Measurements from ENCODE around the gene BCHE.

The BCHE gene

DNA sequence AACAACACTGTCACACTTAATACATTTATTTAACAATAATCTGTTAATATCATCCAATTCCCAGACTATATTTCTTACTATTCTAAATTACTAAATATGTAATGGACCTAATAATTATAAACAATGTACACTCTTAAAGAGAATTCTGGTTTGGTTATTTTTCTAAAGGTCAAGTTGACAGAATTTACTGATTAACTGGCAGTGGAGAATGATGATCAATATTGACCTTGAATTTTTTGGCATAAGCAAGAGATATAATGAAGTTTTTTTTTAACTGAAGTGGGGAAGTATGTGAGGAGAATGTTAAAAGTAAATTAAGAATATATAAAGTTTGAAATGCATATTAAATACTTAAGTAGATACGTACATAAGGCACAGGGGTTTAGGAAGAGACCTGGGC, 33.8 kb downstream of the BCHE start:
- no peak overlapping the region for H3K4me3 ChIP-seq (ENCODE audit: low read depth, low read length)
- TF ChIP-seq, protein P1, sequence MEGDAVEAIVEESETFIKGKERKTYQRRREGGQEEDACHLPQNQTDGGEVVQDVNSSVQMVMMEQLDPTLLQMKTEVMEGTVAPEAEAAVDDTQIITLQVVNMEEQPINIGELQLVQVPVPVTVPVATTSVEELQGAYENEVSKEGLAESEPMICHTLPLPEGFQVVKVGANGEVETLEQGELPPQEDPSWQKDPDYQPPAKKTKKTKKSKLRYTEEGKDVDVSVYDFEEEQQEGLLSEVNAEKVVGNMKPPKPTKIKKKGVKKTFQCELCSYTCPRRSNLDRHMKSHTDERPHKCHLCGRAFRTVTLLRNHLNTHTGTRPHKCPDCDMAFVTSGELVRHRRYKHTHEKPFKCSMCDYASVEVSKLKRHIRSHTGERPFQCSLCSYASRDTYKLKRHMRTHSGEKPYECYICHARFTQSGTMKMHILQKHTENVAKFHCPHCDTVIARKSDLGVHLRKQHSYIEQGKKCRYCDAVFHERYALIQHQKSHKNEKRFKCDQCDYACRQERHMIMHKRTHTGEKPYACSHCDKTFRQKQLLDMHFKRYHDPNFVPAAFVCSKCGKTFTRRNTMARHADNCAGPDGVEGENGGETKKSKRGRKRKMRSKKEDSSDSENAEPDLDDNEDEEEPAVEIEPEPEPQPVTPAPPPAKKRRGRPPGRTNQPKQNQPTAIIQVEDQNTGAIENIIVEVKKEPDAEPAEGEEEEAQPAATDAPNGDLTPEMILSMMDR (IDR thresholded peaks at IDR 0.05; ENCODE audit: insufficient read depth, low read depth, low read length, missing control alignments) = no peak
- no peak for DNase-seq (ENCODE audit: low read depth)

DNA sequence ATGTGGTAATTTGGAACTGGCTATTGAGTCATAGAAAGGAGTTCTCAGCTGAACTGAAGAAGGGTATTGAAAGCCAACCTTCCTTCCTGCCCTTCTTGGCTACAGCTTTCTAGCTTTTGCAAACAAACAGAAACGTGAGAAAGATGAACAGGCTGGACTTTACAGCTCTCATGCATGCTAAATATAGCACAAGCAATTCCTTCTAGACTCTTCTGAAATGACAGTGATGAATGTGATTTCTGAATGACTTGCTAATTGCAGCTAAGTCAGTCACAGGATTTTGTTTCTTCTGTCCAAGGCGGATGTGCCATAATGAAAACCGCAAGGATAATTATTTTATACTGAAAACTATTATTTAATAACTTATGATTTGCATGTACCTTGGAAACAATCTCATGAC, 36.3 kb downstream of the BCHE start:
- DNase-seq (ENCODE audit: low read depth) = peak; percentile 55
- TF ChIP-seq, protein P1 (IDR thresholded peaks at IDR 0.05; ENCODE audit: insufficient read depth, low read depth, low read length, missing control alignments) = no peak
- no peak overlapping the region for H3K4me3 ChIP-seq (ENCODE audit: low read depth, low read length)

DNA sequence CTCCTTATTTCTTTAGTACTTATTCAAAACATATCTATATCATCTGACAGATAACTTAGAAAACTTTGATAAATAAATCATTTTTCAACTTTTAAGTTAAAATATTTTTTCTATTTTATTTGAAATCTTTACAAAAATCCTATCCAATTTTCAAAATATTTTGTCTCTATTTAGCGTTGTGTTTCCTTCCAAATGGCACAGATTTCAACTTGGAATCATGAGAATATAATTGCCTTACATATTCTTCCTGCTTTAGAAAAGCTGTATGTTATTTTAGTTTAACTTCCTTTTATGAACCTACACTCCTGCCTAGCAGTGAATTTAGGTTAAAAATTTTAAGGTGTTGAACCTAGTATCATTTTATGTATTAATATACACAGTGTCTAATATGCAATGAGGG, 38.2 kb downstream of the BCHE start:
- no peak for DNase-seq (ENCODE audit: low read depth)
- TF ChIP-seq, protein P1 (IDR thresholded peaks at IDR 0.05; ENCODE audit: insufficient read depth, low read depth, low read length, missing control alignments) = no peak
- H3K4me3 ChIP-seq (ENCODE audit: low read depth, low read length) = no peak overlapping the region

DNA sequence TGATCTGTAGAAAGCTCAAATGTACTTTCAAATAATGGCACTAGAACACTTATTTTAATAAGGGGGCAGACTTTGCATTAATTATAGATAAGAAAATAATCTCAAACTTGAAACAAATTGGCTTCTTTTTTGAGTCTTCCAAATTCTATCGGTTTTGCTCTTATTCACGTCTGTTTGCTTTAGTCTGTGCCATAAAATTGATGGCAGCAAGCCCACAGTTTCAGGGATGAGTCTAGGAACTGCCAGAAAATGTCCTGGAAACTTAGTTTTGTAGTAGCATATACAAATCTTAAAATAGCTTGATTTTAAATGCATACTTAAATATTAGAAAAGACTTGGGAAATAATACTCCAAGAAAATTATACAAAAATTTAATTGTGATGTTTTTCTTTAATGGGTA, 39.7 kb downstream of the BCHE start:
- H3K4me3 ChIP-seq (ENCODE audit: low read depth, low read length) = no peak overlapping the region
- TF ChIP-seq, protein P1 (IDR thresholded peaks at IDR 0.05; ENCODE audit: insufficient read depth, low read depth, low read length, missing control alignments) = no peak
- DNase-seq (ENCODE audit: low read depth) = no peak

DNA sequence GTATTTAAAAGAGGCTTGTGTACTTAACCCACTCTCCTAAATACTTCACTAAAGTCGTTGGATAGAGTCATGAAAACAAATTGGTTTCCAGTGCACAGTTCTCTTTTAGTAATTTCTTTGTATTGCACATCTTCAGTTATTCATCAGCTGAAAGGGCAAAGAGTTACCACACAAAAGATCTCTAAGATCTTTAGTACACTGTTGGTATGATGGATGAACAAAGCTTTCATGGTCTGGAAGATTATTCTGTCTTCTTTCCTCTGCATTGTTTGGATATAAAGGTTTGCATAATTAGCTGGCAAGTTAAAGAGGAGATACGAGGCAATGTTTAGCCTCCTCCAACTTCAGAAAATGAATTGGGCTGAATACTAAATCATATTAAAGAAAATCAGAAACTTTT, 40.5 kb downstream of the BCHE start:
- H3K4me3 ChIP-seq (ENCODE audit: low read depth, low read length) = no peak overlapping the region
- TF ChIP-seq, protein P1 (IDR thresholded peaks at IDR 0.05; ENCODE audit: insufficient read depth, low read depth, low read length, missing control alignments) = no peak
- DNase-seq (ENCODE audit: low read depth) = no peak

DNA sequence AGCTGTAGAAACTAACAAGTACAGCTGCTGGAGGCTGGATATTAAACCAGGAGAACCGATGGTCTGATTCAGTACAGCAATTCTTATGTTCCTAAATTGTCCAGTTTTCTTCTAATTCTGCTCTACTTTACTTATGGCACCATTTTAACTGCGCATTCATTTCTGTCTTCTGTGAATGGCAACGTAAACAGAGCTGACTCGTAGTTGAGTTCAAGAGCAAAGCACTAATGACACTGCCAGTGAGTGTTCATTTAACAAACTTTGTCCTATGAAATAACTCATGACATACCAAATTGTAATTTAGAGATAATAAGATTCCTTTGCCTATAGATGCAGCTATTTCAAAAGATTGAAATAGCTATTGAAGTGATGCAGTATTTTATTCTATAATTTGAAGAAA, 48.7 kb downstream of the BCHE start:
- DNase-seq (ENCODE audit: low read depth) = no peak
- TF ChIP-seq, protein P1 (IDR thresholded peaks at IDR 0.05; ENCODE audit: insufficient read depth, low read depth, low read length, missing control alignments) = no peak
- H3K4me3 ChIP-seq (ENCODE audit: low read depth, low read length) = no peak overlapping the region

DNA sequence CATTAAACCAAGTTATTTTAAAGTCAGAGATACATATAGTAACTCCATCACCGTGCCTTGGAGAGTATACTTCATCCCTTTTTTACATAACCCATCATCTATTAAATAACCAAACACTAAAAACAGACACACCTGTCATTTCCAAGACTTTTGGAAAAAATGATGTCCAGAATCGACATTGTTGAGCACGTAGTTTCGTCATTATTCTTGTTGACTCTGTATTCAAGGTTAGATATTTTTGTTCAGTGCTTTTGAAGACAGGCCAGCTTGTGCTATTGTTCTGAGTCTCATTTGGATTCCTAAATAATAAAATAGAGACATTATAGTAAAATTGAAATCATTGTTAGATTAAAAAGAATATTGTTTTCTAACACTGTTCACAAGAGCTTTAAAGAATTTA, 51.2 kb downstream of the BCHE start:
- DNase-seq (ENCODE audit: low read depth) = no peak
- no peak overlapping the region for H3K4me3 ChIP-seq (ENCODE audit: low read depth, low read length)
- TF ChIP-seq, protein P1 (IDR thresholded peaks at IDR 0.05; ENCODE audit: insufficient read depth, low read depth, low read length, missing control alignments) = no peak
